Neuronal stem cell (in vitro differentiated cells): Measurements from ENCODE around the gene CBX8.

Source experiments
- DNase-seq: peaks from one replicate; pipeline ENCODE4 v3.0.0-alpha.2; 2013; ENCODE audit warnings: low spot score
- H2AFZ ChIP-seq: one replicate; pipeline ENCODE4 v1.6.1; 2013; ENCODE audit warnings: mild to moderate bottlenecking, low read length, inconsistent platforms
- H2AK5ac ChIP-seq: 2 replicates; pipeline ENCODE4 v1.6.1; 2013; ENCODE audit warnings: low read depth, mild to moderate bottlenecking, inconsistent platforms, low read length, moderate library complexity, mixed read lengths
- H2BK120ac ChIP-seq: 2 replicates; pipeline ENCODE4 v1.6.1; 2013; ENCODE audit warnings: low read depth, mild to moderate bottlenecking, inconsistent platforms, low read length, moderate library complexity, mixed read lengths
- H2BK12ac ChIP-seq: one replicate; pipeline ENCODE4 v1.6.1; 2013; ENCODE audit warnings: low read length, inconsistent platforms
- H2BK15ac ChIP-seq: 2 replicates; pipeline ENCODE4 v1.6.1; 2013; ENCODE audit warnings: mild to moderate bottlenecking, low read length, inconsistent platforms, mixed read lengths
- H2BK5ac ChIP-seq: one replicate; pipeline ENCODE4 v1.6.1; 2013; ENCODE audit warnings: inconsistent platforms, mild to moderate bottlenecking, low read length, moderate library complexity
- H3K14ac ChIP-seq: one replicate; pipeline ENCODE4 v1.6.1; 2013; ENCODE audit warnings: low read length, inconsistent platforms
- H3K18ac ChIP-seq: 2 replicates; pipeline ENCODE4 v1.6.1; 2013; ENCODE audit warnings: low read length, inconsistent platforms
- H3K23ac ChIP-seq: 2 replicates; pipeline ENCODE4 v1.6.1; 2013; ENCODE audit warnings: low read depth, mild to moderate bottlenecking, mixed read lengths, low read length, inconsistent platforms; ENCODE audit not compliant: poor library complexity
- H3K27ac ChIP-seq: replicated peaks from 3 replicates; pipeline ENCODE4 v1.5.1; 2013; ENCODE audit warnings: low read length, inconsistent platforms
- H3K27me3 ChIP-seq, 3 experiments: 2 replicates each; pipeline ENCODE4 v1.6.1; 2013; ENCODE audit warnings: low read length in 3 of 3, mild to moderate bottlenecking in 2 of 3, inconsistent platforms in 1 of 3, low read depth in 1 of 3, mixed read lengths in 1 of 3, moderate library complexity in 1 of 3; ENCODE audit not compliant: control insufficient read depth in 3 of 3, insufficient read depth in 3 of 3
- H3K36me3 ChIP-seq, 2 donors: replicated peaks in 1 of 2; 2 replicates each; pipeline ENCODE4 v1.6.1; 2013; ENCODE audit warnings: low read length in 2 of 2; ENCODE audit not compliant: control insufficient read depth in 2 of 2, insufficient read depth in 2 of 2
- H3K4ac ChIP-seq: 2 replicates; pipeline ENCODE4 v1.6.1; 2013; ENCODE audit warnings: inconsistent platforms, mild to moderate bottlenecking, low read length, moderate library complexity
- H3K4me1 ChIP-seq, 2 donors: 1 replicate in 1 of 2; 2 replicates in 1 of 2; pipeline ENCODE4 v1.6.1; 2013; ENCODE audit warnings: low read length in 2 of 2, low read depth in 1 of 2; ENCODE audit not compliant: control insufficient read depth in 2 of 2, insufficient read depth in 1 of 2
- H3K4me2 ChIP-seq: one replicate; pipeline ENCODE4 v1.6.1; 2013; ENCODE audit warnings: mild to moderate bottlenecking, low read length, inconsistent platforms; ENCODE audit not compliant: insufficient read depth, poor library complexity, severe bottlenecking
- H3K4me3 ChIP-seq, 2 donors: 2 replicates each; pipeline ENCODE4 v1.5.1; 2013; ENCODE audit warnings: low read length in 2 of 2, mild to moderate bottlenecking in 2 of 2, inconsistent platforms in 1 of 2, moderate library complexity in 1 of 2
- H3K79me1 ChIP-seq: one replicate; pipeline ENCODE4 v1.6.1; 2013; ENCODE audit warnings: low read depth, mild to moderate bottlenecking, inconsistent platforms, low read length, moderate library complexity
- H3K9ac ChIP-seq: one replicate; pipeline ENCODE4 v1.6.1; 2013; ENCODE audit warnings: mild to moderate bottlenecking, low read depth, low read length, inconsistent platforms; ENCODE audit not compliant: poor library complexity
- H3K9me3 ChIP-seq, 2 donors: replicated peaks in 1 of 2; 2 replicates each; pipeline versions ENCODE3 to v1.6.1; 2013; ENCODE audit warnings: low read length in 2 of 2, mild to moderate bottlenecking in 2 of 2, inconsistent platforms in 1 of 2, low read depth in 1 of 2, mixed read lengths in 1 of 2, moderate library complexity in 1 of 2; ENCODE audit not compliant: control insufficient read depth in 2 of 2, insufficient read depth in 1 of 2
- H4K8ac ChIP-seq: one replicate; pipeline ENCODE4 v1.6.1; 2013; ENCODE audit warnings: low read depth, mild to moderate bottlenecking, inconsistent platforms, low read length, moderate library complexity
- H4K91ac ChIP-seq: one replicate; pipeline ENCODE4 v1.6.1; 2013; ENCODE audit warnings: low read length, low read depth, mild to moderate bottlenecking, inconsistent platforms; ENCODE audit not compliant: poor library complexity
- WGBS, 2 donors: extraction: QIAGEN DNeasy Blood & Tissue Kit; methylation state at CpG; one replicate each; pipeline ENCODE4 v1.1.7; 2013; ENCODE audit warnings: missing lambda C conversion rate in 2 of 2, mixed read lengths in 1 of 2; ENCODE audit not compliant: insufficient read length in 2 of 2, insufficient replicate concordance in 1 of 2; ENCODE audit errors: extremely low coverage in 2 of 2; 5-methylcytosine and 5-hydroxymethylcytosine counted together

CBX8 gene

DNA sequence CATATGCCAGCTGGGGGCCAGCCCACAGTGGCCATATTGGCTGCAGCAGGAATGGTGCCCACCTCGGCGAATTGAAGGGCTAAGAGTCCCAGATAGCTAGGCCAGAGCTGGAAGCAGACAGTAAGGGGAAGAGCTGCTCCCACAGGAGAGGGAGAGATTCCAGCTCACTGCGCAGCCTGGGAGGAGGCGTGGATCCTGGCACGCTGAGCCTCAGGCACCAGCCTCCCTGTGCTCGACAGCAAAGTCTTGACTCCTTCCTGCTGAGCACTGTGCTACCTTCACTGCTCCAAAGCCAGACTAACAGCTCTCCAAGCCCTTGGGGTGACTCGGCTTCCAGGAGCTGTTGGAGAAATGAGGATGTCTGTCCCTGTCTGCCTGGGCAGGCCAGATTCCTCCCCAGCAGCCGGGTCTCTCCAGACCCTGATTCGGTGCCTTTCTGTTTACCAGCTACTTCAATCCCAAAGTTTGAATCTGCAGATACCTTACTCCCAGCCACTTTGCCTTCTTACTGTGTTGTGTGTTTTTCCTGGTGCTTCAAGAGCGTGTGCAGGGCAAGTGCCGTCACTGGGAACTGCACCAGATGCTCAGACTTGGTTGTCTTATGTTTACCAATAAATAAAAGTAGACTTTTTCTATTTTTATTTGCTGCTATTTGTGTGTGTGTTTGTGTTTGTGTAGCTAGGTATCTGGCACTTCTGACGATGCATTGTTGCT, 9.8 kb downstream of the CBX8 start:
- no peak overlapping the region for H3K27ac ChIP-seq
- no peak overlapping the region for H2AFZ ChIP-seq
- no peak overlapping the region for H3K14ac ChIP-seq
- H3K36me3 ChIP-seq = peaks cover 33 to 43% of the 10 kb centered on the region in 2 donors
- no peak overlapping the region for H2BK12ac ChIP-seq
- no peak overlapping the region for H3K4ac ChIP-seq
- no peak overlapping the region for H2BK5ac ChIP-seq
- H2AK5ac ChIP-seq = no peak overlapping the region
- H3K27me3 ChIP-seq = peaks cover 22 to 34% (median 22%) of the 10 kb centered on the region in 3 experiments
- H2BK120ac ChIP-seq = no peak overlapping the region
- H3K4me3 ChIP-seq = no peak overlapping the region
- no peak overlapping the region for H3K9ac ChIP-seq
- peak overlapping the region; percentile 18 for H4K91ac ChIP-seq
- H4K8ac ChIP-seq = no peak overlapping the region
- H3K23ac ChIP-seq = no peak overlapping the region
- H3K18ac ChIP-seq = peak overlapping the region; percentile 12
- H3K79me1 ChIP-seq = peaks cover 10% of the 10 kb centered on the region
- H3K4me2 ChIP-seq = no peak overlapping the region
- no peak for DNase-seq
- peaks cover 2 to 5% of the 10 kb centered on the region in 2 donors for H3K9me3 ChIP-seq
- no peak overlapping the region for H2BK15ac ChIP-seq
- WGBS, 2 donors = no CpG with 5 or more reads among the region's 12 CpGs
- H3K4me1 ChIP-seq = peaks cover 18 to 33% of the 10 kb centered on the region in 2 donors

- Histone ChIP-seq H3K14ac (no peak overlapping the region), H3K27ac (no peak overlapping the region), H3K4ac (no peak overlapping the region), H3K27me3 (peaks cover 12 to 25% (median 13%) of the 10 kb centered on the region in 3 experiments), H3K4me3 (no peak overlapping the region), H4K91ac (no peak overlapping the region), H2BK5ac (peak overlapping the region; percentile 5), H2AK5ac (no peak overlapping the region), H3K23ac (peak overlapping the region; percentile 20), H2BK15ac (no peak overlapping the region), H3K4me1 (peaks cover 14 to 25% of the 10 kb centered on the region in 2 donors), H4K8ac (no peak overlapping the region), H2AFZ (no peak overlapping the region), H3K9ac (peak overlapping the region; percentile 10), H3K36me3 (peaks cover 43 to 53% of the 10 kb centered on the region in 2 donors), H3K9me3 (peaks cover 2 to 5% of the 10 kb centered on the region in 2 donors), H3K79me1 (peaks cover 12% of the 10 kb centered on the region), H3K4me2 (no peak overlapping the region), H2BK120ac (no peak overlapping the region), H3K18ac (no peak overlapping the region), H2BK12ac (no peak overlapping the region)
- no CpG with 5 or more reads among the region's 15 CpGs for WGBS, 2 donors
- DNase-seq = no peak
Observed at GRCh38 chr17:79785900-79786810, 10.7 kb downstream of the CBX8 start.

- H3K27ac ChIP-seq = no peak overlapping the region
- no peak overlapping the region for H4K91ac ChIP-seq
- H2AFZ ChIP-seq = no peak overlapping the region
- peaks cover 15% of the 10 kb centered on the region for H3K79me1 ChIP-seq
- no peak overlapping the region for H3K14ac ChIP-seq
- peaks cover 0 to under 1% of the 10 kb centered on the region in 2 donors for H3K9me3 ChIP-seq
- no peak overlapping the region for H2BK12ac ChIP-seq
- no peak overlapping the region for H3K4ac ChIP-seq
- no peak overlapping the region for H2BK15ac ChIP-seq
- peaks cover 13 to 22% of the 10 kb centered on the region in 2 donors for H3K4me1 ChIP-seq
- peak overlapping the region; percentile 19 for H3K23ac ChIP-seq
- no peak for DNase-seq
- H3K18ac ChIP-seq = no peak overlapping the region
- no peak overlapping the region for H3K4me3 ChIP-seq
- no peak overlapping the region for H2AK5ac ChIP-seq
- peaks cover 3 to 16% (median 4%) of the 10 kb centered on the region in 3 experiments for H3K27me3 ChIP-seq
- H3K4me2 ChIP-seq = no peak overlapping the region
- H2BK5ac ChIP-seq = peak overlapping the region; percentile 5
- no peak overlapping the region for H4K8ac ChIP-seq
- peak overlapping the region; percentile 26 for H3K9ac ChIP-seq
- no CpG with 5 or more reads among the region's 17 CpGs for WGBS, 2 donors
- peaks cover 50 to 62% of the 10 kb centered on the region in 2 donors for H3K36me3 ChIP-seq
- no peak overlapping the region for H2BK120ac ChIP-seq
Observed at GRCh38 chr17:79785017-79785899, 11.6 kb downstream of the CBX8 start.
